Adipose tissue (tissue), 3 donors: ENCODE data around the gene ZNF20. TPM values are rescaled to one million over a fixed set of nuclear protein-coding genes. Genes with fewer than 3 reads are reported as not detected.

Experiments used
- H3K27ac ChIP-seq: one replicate; pipeline ENCODE4 v1.5.1; 2013; ENCODE audit warnings: low read depth, low read length
- WGBS, 3 donors: extraction: QIAGEN DNeasy Blood & Tissue Kit; methylation state at CpG; one replicate each; pipeline ENCODE4 v1.1.7; 2013; 5-methylcytosine and 5-hydroxymethylcytosine counted together
- polyA plus RNA-seq, 3 donors: library from polyadenylated mRNA; stranded (reverse); fragments of 200-250 nt; gene quantifications; one replicate each; pipeline ENCODE4 v1.2.3, GENCODE V29; 2013
- donor health status: healthy with polysubstance abuse.
- donor health status: Bipolar disorder and iron deficiency.
- donor health status: healthy.

The ZNF20 gene
- 1 to 10 TPM; 1.1 to 1.7 (median 1.3) TPM for polyA plus RNA-seq

GRCh38 chr19:12139885-12140544 lies at the start of gene ZNF20:
ZNF20 (minus strand) TSS chr19:12140350; CDS start chr19:12140182, 168 bp downstream.
- WGBS, 3 donors = 0 to 1% (median 0%) methylated on average over 38 to 49 of the region's 49 CpGs
- no peak within 1 kb of the TSS for H3K27ac ChIP-seq

- no peak overlapping the region for H3K27ac ChIP-seq
- WGBS, 3 donors = 96 to 98% (median 98%) methylated on average over 6 of the region's 6 CpGs
Observed at GRCh38 chr19:12187625-12188024, 47.5 kb upstream of the ZNF20 start.

GRCh38 chr19:12180377-12180776 lies 40.2 kb upstream of the ZNF20 start:
- no peak overlapping the region for H3K27ac ChIP-seq
- 91 to 97% (median 94%) methylated on average over 3 of the region's 3 CpGs for WGBS, 3 donors

- H3K27ac ChIP-seq = no peak overlapping the region
- 76 to 81% (median 81%) methylated on average over 1 of the region's 1 CpG for WGBS, 3 donors
Observed at GRCh38 chr19:12166626-12167025, 26.5 kb upstream of the ZNF20 start.

GRCh38 chr19:12163826-12164225 lies 23.7 kb upstream of the ZNF20 start:
- no peak overlapping the region for H3K27ac ChIP-seq
- WGBS, 3 donors = 0 to 17% (median 10%) methylated on average over 2 of the region's 2 CpGs

- H3K27ac ChIP-seq = peak within 1 kb of the TSS; percentile 51
- WGBS, 3 donors = 0% methylated on average over 55 to 57 of the region's 57 CpGs
Observed at GRCh38 chr19:12162882-12163806, 23.0 kb upstream of the ZNF20 start, which contains the start of gene ZNF136. ZNF136 (plus strand) TSS chr19:12163096; CDS start chr19:12163204, 108 bp downstream.

GRCh38 chr19:12162513-12162881 lies 22.3 kb upstream of the ZNF20 start:
- no peak overlapping the region for H3K27ac ChIP-seq
- 14 to 17% (median 16%) methylated on average over 8 of the region's 8 CpGs for WGBS, 3 donors

- H3K27ac ChIP-seq = no peak overlapping the region
- WGBS, 3 donors = 92 to 95% (median 94%) methylated on average over 25 of the region's 25 CpGs
Observed at GRCh38 chr19:12159773-12160414, 19.7 kb upstream of the ZNF20 start.

GRCh38 chr19:12156223-12157058 lies 16.3 kb upstream of the ZNF20 start, which contains the start of gene ZNF625:
ZNF625 (minus strand) TSS chr19:12156734; CDS start chr19:12156558, 176 bp downstream.
- 0 to 1% (median 1%) methylated on average over 53 to 58 of the region's 58 CpGs for WGBS, 3 donors
- no peak within 1 kb of the TSS for H3K27ac ChIP-seq

GRCh38 chr19:12155324-12155860 lies 15.2 kb upstream of the ZNF20 start:
- WGBS, 3 donors = 16 to 22% (median 17%) methylated on average over 11 of the region's 11 CpGs
- H3K27ac ChIP-seq = no peak overlapping the region

- H3K27ac ChIP-seq = no peak overlapping the region
- WGBS, 3 donors = 96 to 98% (median 97%) methylated on average over 8 of the region's 8 CpGs
Observed at GRCh38 chr19:12145348-12145747, 5.2 kb upstream of the ZNF20 start.

GRCh38 chr19:12141405-12141736 lies 1.2 kb upstream of the ZNF20 start:
- 44 to 62% (median 62%) methylated on average over 10 of the region's 10 CpGs for WGBS, 3 donors
- no peak overlapping the region for H3K27ac ChIP-seq

- WGBS, 3 donors = 3 to 4% (median 3%) methylated on average over 17 of the region's 17 CpGs
- no peak overlapping the region for H3K27ac ChIP-seq
Observed at GRCh38 chr19:12140545-12141404, 625 bp upstream of the ZNF20 start.

- WGBS, 3 donors = 25 to 29% (median 27%) methylated on average over 13 of the region's 13 CpGs
- no peak overlapping the region for H3K27ac ChIP-seq
Observed at GRCh38 chr19:12139269-12139668, 881 bp downstream of the ZNF20 start.

GRCh38 chr19:12137221-12137940 lies 2.8 kb downstream of the ZNF20 start:
- no peak overlapping the region for H3K27ac ChIP-seq
- WGBS, 3 donors = 76 to 79% (median 78%) methylated on average over 7 of the region's 7 CpGs

GRCh38 chr19:12133069-12133468 lies 7.1 kb downstream of the ZNF20 start:
- H3K27ac ChIP-seq = no peak overlapping the region
- 96 to 98% (median 97%) methylated on average over 3 of the region's 3 CpGs for WGBS, 3 donors
